Activated CD4-positive, alpha-beta T cell treated with anti-CD3 and anti-CD28 coated beads, Interleukin-2, amount 50 U/mL, for 16 hours (primary cell): ENCODE results near the gene GABBR2.

Source experiments
- DNase-seq: peaks from one replicate; pipeline ENCODE4 v3.0.0-alpha.2; 2020

Gene GABBR2

DNA sequence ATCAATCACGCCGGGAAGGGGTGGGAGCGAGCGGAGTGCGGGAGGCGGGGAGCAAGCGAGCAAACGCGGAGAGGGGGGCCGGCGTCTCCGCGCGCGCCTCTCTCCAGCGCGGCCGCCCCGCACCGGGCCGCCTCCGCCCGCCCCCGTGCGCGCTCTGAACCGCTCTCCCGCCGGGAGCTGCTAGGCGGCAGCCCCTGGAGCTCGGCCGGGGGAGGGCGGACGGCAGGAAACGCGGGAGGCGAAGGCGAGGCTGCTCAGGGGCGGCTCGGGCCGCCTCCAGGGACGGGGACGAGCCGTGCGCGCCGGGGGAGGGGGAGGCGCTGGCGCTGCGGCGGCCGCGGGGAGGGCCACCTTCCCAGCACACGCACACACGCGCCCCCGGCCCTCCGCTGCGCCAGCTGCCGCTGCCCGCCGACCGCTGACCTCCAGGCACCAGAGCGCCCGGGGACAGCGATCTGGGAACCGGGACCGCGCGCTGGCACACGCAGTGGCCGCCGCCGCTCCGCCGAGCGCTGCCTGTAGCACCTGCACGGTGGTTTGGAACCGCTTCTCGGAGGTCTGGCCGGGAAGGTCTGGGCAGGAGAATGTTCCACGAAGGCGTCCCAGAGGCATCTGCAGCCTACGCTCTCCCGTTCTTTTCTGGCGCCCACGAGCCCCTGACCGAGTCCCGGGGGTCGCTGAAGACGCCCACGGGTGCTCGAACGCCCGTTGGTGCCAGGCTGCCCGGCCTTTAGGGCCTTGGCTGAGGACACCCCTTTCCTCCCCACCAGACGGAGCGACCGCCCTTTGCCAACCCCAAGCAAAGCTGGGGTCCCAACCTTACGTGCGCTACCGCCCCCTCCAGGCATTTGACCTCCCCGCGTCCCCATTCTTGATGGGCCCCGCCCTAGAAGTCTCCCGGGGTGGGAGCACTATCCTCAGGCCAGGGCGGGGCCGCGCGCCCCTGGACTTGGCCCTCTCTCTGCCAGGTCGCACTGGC, at the start of gene GABBR2:
GABBR2 (minus strand) TSS at position 3 of the 979 bp plus-strand sequence. CDS start 198 bp downstream, outside the sequence.
- DNase-seq, result no peak

- DNase-seq, result no peak
Measured at GRCh38 chr9:98755006-98755618, 46.4 kb upstream of the GABBR2 start.

GRCh38 chr9:98751210-98751609, 42.5 kb upstream of the GABBR2 start:
- DNase-seq, result no peak

DNA sequence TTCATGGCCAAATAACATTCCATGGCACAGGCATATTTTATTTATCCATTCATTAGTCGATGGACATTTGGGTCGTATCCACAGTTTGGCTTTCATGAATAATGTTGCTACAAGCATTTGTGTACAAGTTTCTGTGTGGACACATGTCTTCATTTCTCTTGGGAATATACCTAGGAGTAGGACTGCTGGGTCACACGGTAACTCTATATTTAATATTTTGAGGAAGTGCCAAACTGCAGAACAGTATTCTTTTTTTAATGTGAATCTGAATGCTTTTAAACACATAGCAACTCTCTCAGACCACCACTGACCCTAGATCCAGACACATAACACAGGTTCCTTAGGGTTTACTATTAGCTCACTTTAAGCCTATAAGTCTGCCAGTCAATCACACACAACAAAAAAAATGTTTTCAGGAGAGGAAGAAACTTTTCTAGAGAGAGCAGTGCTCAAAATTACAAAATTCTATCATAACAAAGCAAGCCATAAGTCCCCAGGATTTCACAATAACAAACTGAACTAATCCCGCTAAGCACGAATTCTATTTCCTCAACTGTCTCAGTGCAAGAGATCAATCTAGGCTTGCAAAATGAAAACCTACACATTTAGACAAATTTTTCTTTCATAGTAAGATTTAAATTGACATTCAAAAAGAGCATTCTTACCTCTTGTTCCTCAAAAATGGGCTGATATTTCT, 41.8 kb upstream of the GABBR2 start:
- no peak for DNase-seq

DNA sequence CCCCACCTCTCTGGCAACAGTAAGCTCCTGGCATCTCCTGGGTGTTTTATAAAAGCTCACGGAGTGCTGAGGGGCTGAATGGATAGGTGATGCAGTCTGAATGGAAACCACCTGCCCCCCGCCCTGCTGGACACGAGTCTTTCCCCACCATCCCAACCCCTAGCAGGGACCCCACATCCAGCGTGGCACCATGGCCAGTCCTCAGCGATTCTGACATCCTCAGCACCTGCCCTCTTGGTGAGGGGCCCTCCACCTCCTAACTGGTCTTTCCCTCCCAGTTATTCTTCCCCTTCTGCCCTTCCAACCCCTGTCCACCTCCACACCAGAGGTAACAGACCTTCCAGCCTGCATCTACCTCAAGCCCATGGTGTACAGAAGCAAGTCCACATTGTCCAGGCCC, 38.7 kb upstream of the GABBR2 start:
- DNase-seq, result no peak

DNA sequence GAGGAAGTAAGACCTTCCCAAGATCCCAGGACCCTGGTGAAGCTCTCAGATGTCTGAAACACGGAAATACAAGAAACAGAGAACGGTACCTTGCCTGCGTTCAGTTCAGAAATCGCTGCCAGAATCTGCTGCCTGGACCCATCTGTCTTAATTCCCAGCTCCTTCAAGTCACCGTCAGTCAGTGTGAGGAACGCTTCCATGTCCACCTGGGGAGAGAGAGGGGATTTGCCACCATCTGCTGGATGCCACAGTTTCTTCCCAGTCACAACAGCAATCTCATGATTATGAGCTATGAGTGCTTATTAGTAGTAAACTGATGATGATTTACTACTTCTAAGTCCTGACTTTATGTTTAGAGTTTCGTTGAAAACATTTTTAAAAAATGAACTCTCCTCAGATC, 36.7 kb upstream of the GABBR2 start:
- DNase-seq, result no peak

GRCh38 chr9:98743818-98744611, 35.3 kb upstream of the GABBR2 start:
- DNase-seq, result no peak

GRCh38 chr9:98743329-98743728, 34.6 kb upstream of the GABBR2 start:
- no peak for DNase-seq

- DNase-seq, result no peak
Measured at GRCh38 chr9:98742325-98743280, 33.9 kb upstream of the GABBR2 start.

- no peak for DNase-seq
Measured at GRCh38 chr9:98740226-98740881, 31.6 kb upstream of the GABBR2 start.

- DNase-seq, result no peak
Measured at GRCh38 chr9:98738741-98739140, 30.0 kb upstream of the GABBR2 start.

DNA sequence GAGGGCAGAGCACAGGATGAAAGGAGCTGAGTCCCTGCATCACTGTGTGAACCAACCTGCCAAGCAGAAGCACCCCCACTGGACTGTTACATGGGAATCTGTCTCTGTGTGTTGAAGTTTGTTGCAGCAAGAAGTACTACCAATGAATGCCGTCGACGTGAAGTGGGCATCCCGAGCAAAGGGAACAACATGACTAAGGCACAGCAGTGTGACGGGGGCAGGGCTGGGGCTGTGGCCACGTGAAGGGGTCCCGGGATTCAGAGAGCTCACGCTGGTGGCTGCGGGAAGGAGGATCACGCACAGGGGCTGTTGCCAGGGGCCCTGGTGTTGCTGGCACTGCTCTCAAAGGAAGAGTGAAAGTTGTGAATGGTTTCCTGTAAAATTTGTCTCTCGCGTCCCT, 27.5 kb upstream of the GABBR2 start:
- no peak for DNase-seq

DNA sequence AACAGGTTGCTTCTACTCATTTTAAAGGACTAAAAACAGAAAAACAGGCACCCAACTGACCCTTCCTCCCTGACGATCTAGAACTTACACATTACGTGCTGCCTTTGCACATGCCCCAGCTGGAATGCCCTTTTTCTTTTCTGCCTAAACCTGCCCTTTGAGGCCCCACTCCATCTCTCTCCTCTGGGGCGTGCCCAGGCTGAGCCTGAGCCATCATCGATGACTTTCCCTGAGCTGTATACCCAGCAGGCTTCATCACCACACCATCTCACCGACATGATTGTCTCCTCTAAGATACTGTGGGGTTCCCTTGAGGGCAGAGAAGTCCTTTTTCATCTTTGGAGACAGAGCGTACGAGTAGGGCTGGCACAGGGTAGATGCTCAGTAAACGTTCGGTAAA, 24.1 kb upstream of the GABBR2 start:
- DNase-seq, result no peak

DNA sequence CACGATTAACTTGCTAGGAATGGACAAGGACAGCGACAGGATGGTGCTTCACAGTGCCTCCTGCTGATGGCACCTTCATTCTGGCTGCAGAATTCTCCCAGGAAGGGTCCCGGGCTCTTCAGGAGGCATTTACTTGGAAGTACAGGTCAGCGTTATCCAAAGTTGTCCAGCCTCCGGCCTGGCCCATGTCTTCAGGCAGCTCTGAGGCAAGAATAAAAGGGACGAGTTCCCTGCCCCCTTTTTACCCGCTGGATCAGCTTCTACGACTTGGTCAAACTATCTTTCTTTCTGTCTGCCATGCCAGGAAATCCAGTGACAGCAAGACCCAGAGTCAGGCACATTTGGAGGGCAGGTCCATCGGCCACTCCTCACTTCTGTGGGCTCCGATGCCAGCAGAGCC, 23.4 kb upstream of the GABBR2 start:
- DNase-seq, result no peak

DNA sequence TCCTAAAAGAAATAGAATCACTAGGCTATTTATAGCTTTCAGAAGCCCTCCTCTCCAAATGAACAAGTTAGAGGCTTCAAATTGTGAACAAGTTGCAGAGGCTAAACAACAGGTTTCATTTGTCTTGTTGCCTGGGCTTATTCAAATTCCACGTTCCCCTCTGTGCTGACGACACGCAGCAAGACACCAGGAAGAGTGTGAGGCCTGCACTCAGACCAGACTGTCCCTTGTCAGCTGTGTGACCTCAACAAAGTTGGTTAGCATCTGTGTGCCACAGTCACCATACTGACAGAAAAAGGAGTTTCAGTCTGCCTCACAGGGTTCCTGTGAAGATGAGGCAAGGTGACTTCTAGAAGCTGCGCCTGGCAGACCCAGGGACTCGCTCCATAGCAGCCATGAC, 22.1 kb upstream of the GABBR2 start:
- peak; percentile 23 for DNase-seq

DNA sequence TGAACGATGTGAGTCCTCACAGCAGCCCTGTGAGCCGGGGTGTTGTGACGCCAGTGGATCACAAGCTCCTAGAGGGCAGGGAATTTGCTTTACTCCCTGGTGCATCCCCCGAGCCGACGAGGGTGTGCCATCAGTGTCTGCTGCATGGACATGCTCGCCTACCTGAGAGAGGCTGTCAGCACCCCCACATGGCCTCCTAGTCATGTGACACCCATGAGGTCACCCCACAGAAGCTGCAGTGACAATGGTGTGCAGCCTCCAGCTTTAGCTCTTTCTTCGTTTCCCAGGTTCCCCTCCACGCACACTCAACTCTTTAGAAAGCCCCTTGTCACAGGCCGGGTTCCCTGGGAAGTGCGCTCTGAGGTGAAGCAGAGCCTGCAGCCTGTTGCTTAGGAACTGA, 19.8 kb upstream of the GABBR2 start:
- DNase-seq, result no peak

DNA sequence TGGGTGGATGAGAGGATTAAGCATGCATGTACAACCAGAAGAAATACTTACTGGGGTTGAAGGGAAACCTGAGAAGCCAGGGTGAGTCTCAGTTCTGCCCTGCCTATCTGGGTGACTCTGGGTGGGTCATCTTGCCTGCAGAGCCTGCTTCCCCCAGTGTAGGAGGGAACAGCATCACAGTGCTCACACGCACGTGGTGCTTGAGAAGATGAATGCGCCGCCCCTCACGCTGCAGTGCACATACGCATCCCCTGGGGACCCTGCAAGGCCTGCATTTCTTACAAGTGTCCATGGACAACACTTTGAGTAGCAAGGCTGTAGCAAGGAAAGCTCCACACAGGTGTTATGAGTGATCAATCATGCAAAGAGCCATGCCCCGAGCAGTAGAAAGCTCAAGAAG, 18.7 kb upstream of the GABBR2 start:
- DNase-seq, result no peak

GRCh38 chr9:98726735-98727134, 18.0 kb upstream of the GABBR2 start:
- no peak for DNase-seq

- no peak for DNase-seq
Measured at GRCh38 chr9:98724810-98725530, 16.2 kb upstream of the GABBR2 start.

DNA sequence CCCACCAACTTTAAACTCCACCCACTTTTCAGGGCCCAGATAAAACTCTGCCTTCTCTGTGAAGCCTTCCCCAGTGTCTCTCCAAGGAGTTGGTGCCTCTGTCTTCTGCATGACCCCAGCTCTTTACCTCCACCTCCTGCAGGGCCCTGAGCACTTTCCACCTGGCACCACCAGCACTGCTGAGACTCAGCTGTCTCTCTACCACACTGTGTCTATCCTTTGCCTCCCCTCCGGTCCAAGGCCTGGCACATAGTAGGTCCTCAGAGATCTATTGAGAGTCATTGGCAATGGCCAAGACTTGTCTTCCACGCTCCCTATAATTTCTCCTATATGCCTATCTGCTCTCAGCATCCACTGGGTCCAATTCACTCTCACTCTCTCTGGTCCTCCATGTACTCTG, 12.9 kb upstream of the GABBR2 start:
- DNase-seq, result no peak
